ENCODE data around the gene GPANK1. TPM values are rescaled to one million over a fixed set of nuclear protein-coding genes. Genes with fewer than 3 reads are reported as not detected.

Gene GPANK1
- total RNA-seq, 1 experiment from 2014 or later = 26.8 TPM

DNA sequence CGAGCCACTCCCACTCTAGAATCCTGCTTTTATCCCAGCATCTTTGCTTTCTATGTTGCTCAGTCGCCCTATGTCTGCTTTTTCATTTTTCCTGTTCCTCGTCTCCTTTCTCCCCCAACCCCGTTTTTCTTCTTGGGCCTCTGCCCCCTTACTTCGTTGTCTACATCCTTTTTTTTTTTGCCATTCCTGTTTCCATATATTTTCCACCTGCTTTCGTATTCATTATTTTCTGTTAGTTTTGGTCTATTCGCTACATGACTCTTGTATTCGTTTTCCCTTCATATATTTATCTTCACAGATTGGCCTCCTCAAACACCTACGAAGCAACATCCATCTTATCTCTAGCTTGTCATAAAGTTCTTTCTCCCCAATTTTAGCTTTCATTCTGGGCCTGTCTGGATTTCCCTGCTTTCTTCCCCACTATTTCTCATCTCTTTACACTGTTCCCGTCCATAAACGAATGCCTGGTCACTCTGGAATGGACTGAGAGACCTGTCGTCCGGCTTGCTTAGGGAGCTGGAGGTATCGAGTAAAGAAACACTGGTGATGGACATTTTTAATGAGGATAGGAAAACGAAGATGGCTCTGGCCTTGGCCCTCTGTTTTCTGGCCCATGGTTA lies 43.4 kb downstream of the GPANK1 start:
- Histone ChIP-seq H2AFZ (ENCODE audit: low read length) (no peak overlapping the region), H2BK120ac (ENCODE audit: low read depth, low read length, poor library complexity, severe bottlenecking) (peak overlapping the region; percentile 27), H3K9me3 (ENCODE audit: control insufficient read depth, low read depth, low read length) (no peaks in the 10 kb centered on the region), H2BK20ac (ENCODE audit: low read depth, low read length, poor library complexity, severe bottlenecking) (no peak overlapping the region), H2BK15ac (ENCODE audit: low read depth, low read length) (no peak overlapping the region), H3K27me3 (ENCODE audit: insufficient read depth, low read length) (no peaks in the 10 kb centered on the region), H4K20me1 (ENCODE audit: control insufficient read depth, insufficient read depth, insufficient read length) (no peaks in the 10 kb centered on the region), H4K5ac (ENCODE audit: insufficient read length, low read depth, low read length) (no peak overlapping the region), H3K23ac (ENCODE audit: insufficient read length, low read depth, low read length) (no peak overlapping the region), H3K18ac (ENCODE audit: insufficient read length, low read depth, low read length) (peak overlapping the region; percentile 92), H3K4ac (ENCODE audit: low read depth, low read length) (no peak overlapping the region; the same call in 1 of the 2 replicates), H3K9ac (ENCODE audit: extremely low read depth, insufficient read length, low read length) (peak overlapping the region; percentile 91), H3K4me2 (ENCODE audit: insufficient read depth, insufficient read length, low read length) (peak overlapping the region; percentile 92), H3K23me2 (ENCODE audit: insufficient read length, low read depth, low read length, poor library complexity, severe bottlenecking) (peaks cover 8% of the 10 kb centered on the region), H3K14ac (ENCODE audit: insufficient read depth, low read length) (peak overlapping the region; percentile 98; the same call in 1 of the 2 replicates), H3K79me2 (ENCODE audit: insufficient read depth, low read length) (peaks cover 20% of the 10 kb centered on the region), H3K4me1 (ENCODE audit: insufficient read depth, low read length) (peaks cover 3% of the 10 kb centered on the region; the same call in 1 of the 2 replicates), H3K56ac (ENCODE audit: insufficient read length, low read depth, low read length) (no peak overlapping the region), H2AK5ac (ENCODE audit: insufficient read length, low read length) (no peak overlapping the region), H3K79me1 (ENCODE audit: insufficient read depth, low read depth, low read length, poor library complexity, severe bottlenecking) (peaks cover 2% of the 10 kb centered on the region), H2BK12ac (ENCODE audit: insufficient read length, low read depth, low read length) (no peak overlapping the region), H2BK5ac (ENCODE audit: insufficient read length, low read length) (no peak overlapping the region), H4K8ac (replicated peaks; ENCODE audit: insufficient read length, low read depth, low read length) (no peak overlapping the region), H3K27ac (ENCODE audit: insufficient read length, low read depth, low read length) (peak overlapping the region; percentile 85), H4K91ac (ENCODE audit: insufficient read length, low read depth, low read length) (no peak overlapping the region), H3T11ph (ENCODE audit: low read length) (no peak overlapping the region)
- Mint-ChIP-seq H3K4me1 (peaks cover 14 to 20% of the 10 kb centered on the region in 2 experiments), H3K27me3 (ENCODE audit: low read depth) (no peaks in the 10 kb centered on the region), H3K27ac (peak overlapping the region; percentile 94 to 99 (median 98)), H3K36me3 (ENCODE audit: insufficient read depth in 1 of 3, low read depth in 3 of 3) (peaks cover 49 to 54% (median 54%) of the 10 kb centered on the region in 3 experiments), H3K9me3 (no peaks in the 10 kb centered on the region; a peak in 1 of 5 replicates), H3K4me3 (peak overlapping the region; percentile 93 to 98)
- no CpG with 5 or more reads among the region's 15 CpGs for WGBS (ENCODE audit: extremely low coverage, insufficient read length, low lambda C conversion rate)
- no peak for DNase-seq
- TF ChIP-seq, protein P1, sequence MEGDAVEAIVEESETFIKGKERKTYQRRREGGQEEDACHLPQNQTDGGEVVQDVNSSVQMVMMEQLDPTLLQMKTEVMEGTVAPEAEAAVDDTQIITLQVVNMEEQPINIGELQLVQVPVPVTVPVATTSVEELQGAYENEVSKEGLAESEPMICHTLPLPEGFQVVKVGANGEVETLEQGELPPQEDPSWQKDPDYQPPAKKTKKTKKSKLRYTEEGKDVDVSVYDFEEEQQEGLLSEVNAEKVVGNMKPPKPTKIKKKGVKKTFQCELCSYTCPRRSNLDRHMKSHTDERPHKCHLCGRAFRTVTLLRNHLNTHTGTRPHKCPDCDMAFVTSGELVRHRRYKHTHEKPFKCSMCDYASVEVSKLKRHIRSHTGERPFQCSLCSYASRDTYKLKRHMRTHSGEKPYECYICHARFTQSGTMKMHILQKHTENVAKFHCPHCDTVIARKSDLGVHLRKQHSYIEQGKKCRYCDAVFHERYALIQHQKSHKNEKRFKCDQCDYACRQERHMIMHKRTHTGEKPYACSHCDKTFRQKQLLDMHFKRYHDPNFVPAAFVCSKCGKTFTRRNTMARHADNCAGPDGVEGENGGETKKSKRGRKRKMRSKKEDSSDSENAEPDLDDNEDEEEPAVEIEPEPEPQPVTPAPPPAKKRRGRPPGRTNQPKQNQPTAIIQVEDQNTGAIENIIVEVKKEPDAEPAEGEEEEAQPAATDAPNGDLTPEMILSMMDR (conservative IDR thresholded peaks at IDR 0.05) = no peak
